HG02938 (cell line): ENCODE results near the gene POU5F1.

Experiments used
- ATAC-seq: cut with Tn5 transposase; IDR thresholded peaks from one replicate; pipeline ENCODE4 v1.9.1; 2021; ENCODE audit warnings: mild to moderate bottlenecking, moderate library complexity; ENCODE audit not compliant: unreplicated experiment

Gene POU5F1

GRCh38 chr6:31144296-31144969, 26.0 kb downstream of the POU5F1 start:
- no peak for ATAC-seq

- no peak for ATAC-seq
Observed at GRCh38 chr6:31143148-31143547, 27.3 kb downstream of the POU5F1 start.

- no peak for ATAC-seq
Observed at GRCh38 chr6:31142361-31142761, 28.1 kb downstream of the POU5F1 start.

GRCh38 chr6:31140643-31141042, 29.8 kb downstream of the POU5F1 start:
- ATAC-seq, result no peak

GRCh38 chr6:31139599-31139998, 30.9 kb downstream of the POU5F1 start:
- no peak for ATAC-seq

- ATAC-seq, result no peak
Observed at GRCh38 chr6:31138982-31139381, 31.5 kb downstream of the POU5F1 start, which contains the start of gene PSORS1C2. Gene PSORS1C2, minus strand, starts transcription at chr6:31139066. Its CDS starts 40 bp downstream, at chr6:31139026.

- ATAC-seq, result no peak
Observed at GRCh38 chr6:31135710-31136109, 34.8 kb downstream of the POU5F1 start.

GRCh38 chr6:31132806-31133205, 37.7 kb downstream of the POU5F1 start:
- ATAC-seq, result no peak

GRCh38 chr6:31131595-31131994, 38.9 kb downstream of the POU5F1 start:
- no peak for ATAC-seq

GRCh38 chr6:31130751-31131150, 39.7 kb downstream of the POU5F1 start:
- ATAC-seq, result no peak

- ATAC-seq, result no peak
Observed at GRCh38 chr6:31129130-31129529, 41.4 kb downstream of the POU5F1 start.

- ATAC-seq, result no peak
Observed at GRCh38 chr6:31128093-31128676, 42.3 kb downstream of the POU5F1 start.

- no peak for ATAC-seq
Observed at GRCh38 chr6:31126396-31127175, 43.9 kb downstream of the POU5F1 start.

GRCh38 chr6:31125586-31126363, 44.7 kb downstream of the POU5F1 start:
- no peak for ATAC-seq

- ATAC-seq, result no peak
Observed at GRCh38 chr6:31125162-31125561, 45.3 kb downstream of the POU5F1 start.

GRCh38 chr6:31122791-31123706, 47.4 kb downstream of the POU5F1 start:
- no peak for ATAC-seq

- no peak for ATAC-seq
Observed at GRCh38 chr6:31121131-31121790, 49.2 kb downstream of the POU5F1 start.

GRCh38 chr6:31120151-31120915, 50.1 kb downstream of the POU5F1 start, which contains the start of gene CDSN:
Gene CDSN, minus strand, starts transcription at chr6:31120446. Its CDS starts 27 bp downstream, at chr6:31120419.
- no peak for ATAC-seq

- ATAC-seq, result no peak
Observed at GRCh38 chr6:31118178-31118577, 52.3 kb downstream of the POU5F1 start.
